Activated T-helper 1 cell treated with anti-CD3 and anti-CD28 coated beads, Interleukin-12 subunit alpha, Interleukin-12 subunit beta, Interleukin-2, Interleukin-4 antibody, amounts not matched to agents 30 ng/mL and 10 ng/mL and 1 ng/mL, durations not matched to agents 14 hours and 24 hours and 36 hours (primary cell): ENCODE results near the gene HPX. TPM values are rescaled to one million over a fixed set of nuclear protein-coding genes. Genes with fewer than 3 reads are reported as not detected.
A peak's percentile ranks its signal among the peaks of the same experiment; 100 is the strongest.
"Not testable (repeated sequence)": the region's sequence is repeated elsewhere in the genome, so short reads cannot be mapped to it uniquely, and the experiment has no call there.

Experiments used
- DNase-seq: peaks from one replicate; pipeline ENCODE4 v3.0.0; 2021; ENCODE audit warnings: low spot score
- H3K27ac Mint-ChIP-seq: one replicate; pipeline ENCODE4 v1.8.0; 2021; ENCODE audit warnings: mild to moderate bottlenecking, mixed read lengths
- H3K27me3 Mint-ChIP-seq: one replicate; pipeline ENCODE4 v1.8.0; 2022; ENCODE audit warnings: mild to moderate bottlenecking, moderate library complexity, mixed read lengths; ENCODE audit not compliant: insufficient read depth
- H3K36me3 Mint-ChIP-seq: one replicate; pipeline ENCODE4 v1.8.0; 2021; ENCODE audit warnings: low read depth, mixed read lengths
- H3K4me1 Mint-ChIP-seq: one replicate; pipeline ENCODE4 v1.8.0; 2021; ENCODE audit warnings: low read depth, mixed read lengths
- H3K4me3 Mint-ChIP-seq: one replicate; pipeline ENCODE4 v1.8.0; 2021; ENCODE audit warnings: mild to moderate bottlenecking, moderate library complexity, mixed read lengths
- H3K9me3 Mint-ChIP-seq: one replicate; pipeline ENCODE4 v1.8.0; 2021; ENCODE audit warnings: mixed read lengths
- intact Hi-C: fragments of 100-400 bp; cut with micrococcal nuclease; formaldehyde crosslinking; loops from one replicate; pipeline ENCODE4 v1.15.1; 2024
- total RNA-seq: library from RNA; stranded (reverse); gene quantifications from 2 replicates; pipeline ENCODE4 v1.2.3, GENCODE V29; 2022

The HPX gene
- total RNA-seq, 1 donor from 2014 or later = not detected

DNA sequence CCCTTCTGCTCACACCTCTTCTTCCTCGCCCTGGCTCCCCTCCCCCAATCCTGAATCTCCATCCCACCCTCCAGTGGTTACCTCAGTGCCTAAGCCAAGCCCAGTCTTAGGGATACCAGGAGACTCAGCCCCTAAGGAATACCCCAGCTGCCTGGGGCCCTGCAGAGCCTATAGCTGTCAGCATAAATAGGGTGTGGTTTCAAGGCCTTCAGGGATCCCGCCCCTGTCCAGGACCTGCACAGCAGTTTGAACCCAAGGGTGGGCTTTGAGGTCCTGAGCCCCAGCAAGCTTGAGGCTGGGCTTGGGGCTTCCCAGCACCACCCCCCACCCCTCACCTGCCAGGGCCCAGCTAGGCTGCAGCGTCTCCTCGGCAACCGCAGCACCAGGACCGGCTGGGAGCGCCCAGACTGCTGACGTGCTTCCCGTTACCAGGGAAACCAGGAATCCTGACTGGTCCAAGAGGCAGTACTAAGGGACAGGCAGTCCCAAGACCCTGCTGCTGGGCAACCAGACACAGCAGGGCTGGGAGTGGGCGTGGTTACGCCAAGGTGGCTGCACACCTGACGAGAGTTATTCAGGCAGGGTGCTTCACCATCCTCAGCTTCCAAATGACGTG is 35.6 kb downstream of the HPX start:
- intact Hi-C loops = no loop called here
- no peaks in the 10 kb centered on the region for H3K27me3 Mint-ChIP-seq
- no peaks in the 10 kb centered on the region for H3K9me3 Mint-ChIP-seq
- peaks cover 12% of the 10 kb centered on the region for H3K36me3 Mint-ChIP-seq
- H3K4me3 Mint-ChIP-seq = no peak overlapping the region
- H3K27ac Mint-ChIP-seq = no peak overlapping the region
- H3K4me1 Mint-ChIP-seq = peaks cover 59% of the 10 kb centered on the region
- DNase-seq = no peak

DNA sequence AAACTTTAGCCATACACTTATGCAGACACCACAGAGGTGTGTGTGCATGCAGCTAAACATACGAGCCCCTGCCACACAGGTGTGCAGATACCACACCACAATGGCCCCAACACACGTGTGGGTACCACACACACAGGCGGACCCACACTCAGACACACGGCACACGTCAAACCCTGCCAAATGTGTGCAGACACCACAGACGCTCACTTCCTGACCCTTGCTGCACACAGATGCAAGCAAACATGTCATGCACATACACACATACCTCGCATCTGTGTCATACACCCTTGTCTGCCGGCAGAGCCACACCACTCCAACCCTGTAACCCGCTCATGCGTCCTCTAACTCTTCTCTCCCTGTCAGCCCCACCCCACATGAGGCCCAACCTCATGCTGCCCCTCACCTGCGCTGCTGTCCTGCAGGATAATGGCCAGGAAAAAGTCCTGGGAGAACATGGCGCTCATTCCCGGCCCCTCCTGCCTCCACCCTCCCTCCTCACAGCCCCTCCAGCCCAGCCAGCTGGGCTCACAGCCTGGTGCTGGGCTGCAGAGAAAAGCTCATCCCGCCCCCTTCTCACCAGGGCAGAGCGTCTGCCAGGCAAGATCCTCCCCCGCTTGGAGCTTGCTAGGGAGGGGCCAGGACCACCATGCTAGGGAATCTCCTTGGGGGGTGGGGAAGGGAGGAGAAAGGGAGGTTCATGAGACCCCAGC is 36.3 kb downstream of the HPX start:
- no peak overlapping the region for H3K4me3 Mint-ChIP-seq
- H3K36me3 Mint-ChIP-seq = peaks cover 8% of the 10 kb centered on the region
- H3K27ac Mint-ChIP-seq = no peak overlapping the region
- intact Hi-C loops = loop anchor here (5.0 kb wide), 1 partner anchor 33 kb away; no protein-coding TSS in a partner anchor
- peaks cover 59% of the 10 kb centered on the region for H3K4me1 Mint-ChIP-seq
- no peak for DNase-seq
- no peaks in the 10 kb centered on the region for H3K27me3 Mint-ChIP-seq
- no peaks in the 10 kb centered on the region for H3K9me3 Mint-ChIP-seq

DNA sequence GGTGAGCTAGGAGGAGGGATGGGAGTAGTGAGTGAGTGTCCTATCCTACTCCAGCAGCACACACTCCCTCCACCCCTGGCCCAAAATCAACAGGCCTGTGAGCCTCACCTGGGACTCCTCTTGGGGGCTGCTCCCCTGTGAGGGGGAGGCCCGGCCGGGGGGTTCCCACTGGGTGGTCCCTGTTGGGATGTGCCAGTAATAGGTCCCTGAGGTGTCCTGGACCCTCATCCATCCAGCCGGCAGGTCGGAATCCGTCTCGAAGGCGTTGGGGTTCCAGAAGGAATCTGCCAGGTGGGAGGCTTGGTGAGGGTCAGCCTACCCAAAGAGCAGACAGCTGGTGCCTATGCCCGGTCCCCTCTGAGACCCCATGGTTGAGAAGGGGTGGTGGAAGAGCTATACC is 37.2 kb downstream of the HPX start:
- Mint-ChIP-seq H3K36me3 (peaks cover 16% of the 10 kb centered on the region), H3K9me3 (no peaks in the 10 kb centered on the region), H3K27ac (peak overlapping the region; percentile 78), H3K4me1 (peaks cover 64% of the 10 kb centered on the region), H3K27me3 (no peaks in the 10 kb centered on the region), H3K4me3 (no peak overlapping the region)
- intact Hi-C loops = loop anchor here (2.0 to 5.0 kb wide), 3 partner anchors 15 to 1583 kb away; partner anchors contain the start of genes APBB1 and EIF3F
- no peak for DNase-seq

DNA sequence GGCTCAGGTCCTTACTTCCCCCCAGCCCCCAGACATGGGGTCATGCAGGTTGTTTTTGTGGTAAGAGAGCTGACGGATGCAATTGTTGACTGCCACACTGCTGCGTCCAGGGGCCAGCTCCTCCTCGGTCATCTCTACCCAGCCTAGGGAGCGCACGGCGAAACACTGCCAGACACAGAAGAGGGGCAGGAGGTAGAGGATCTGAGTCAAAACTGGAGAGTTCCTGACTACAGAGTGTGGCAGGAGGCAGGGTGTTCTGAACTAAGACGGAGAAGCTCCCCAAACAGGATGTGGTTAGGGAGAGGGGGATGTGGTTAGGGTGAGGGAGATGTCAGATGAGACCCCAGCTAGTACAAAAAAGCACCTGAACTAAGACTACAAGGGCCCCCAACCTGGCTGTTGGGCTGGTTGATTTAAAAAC is 38.2 kb downstream of the HPX start:
- DNase-seq = peak; percentile 79
- Mint-ChIP-seq H3K9me3 (no peaks in the 10 kb centered on the region), H3K27me3 (no peaks in the 10 kb centered on the region), H3K4me3 (peak overlapping the region; percentile 80), H3K27ac (peak overlapping the region; percentile 78), H3K36me3 (peaks cover 22% of the 10 kb centered on the region), H3K4me1 (peaks cover 58% of the 10 kb centered on the region)
- intact Hi-C loops = loop anchor here (1.0 to 5.0 kb wide), 6 partner anchors 11 to 1584 kb away; partner anchors contain the start of genes APBB1, EIF3F, MRPL17 and SMPD1

DNA sequence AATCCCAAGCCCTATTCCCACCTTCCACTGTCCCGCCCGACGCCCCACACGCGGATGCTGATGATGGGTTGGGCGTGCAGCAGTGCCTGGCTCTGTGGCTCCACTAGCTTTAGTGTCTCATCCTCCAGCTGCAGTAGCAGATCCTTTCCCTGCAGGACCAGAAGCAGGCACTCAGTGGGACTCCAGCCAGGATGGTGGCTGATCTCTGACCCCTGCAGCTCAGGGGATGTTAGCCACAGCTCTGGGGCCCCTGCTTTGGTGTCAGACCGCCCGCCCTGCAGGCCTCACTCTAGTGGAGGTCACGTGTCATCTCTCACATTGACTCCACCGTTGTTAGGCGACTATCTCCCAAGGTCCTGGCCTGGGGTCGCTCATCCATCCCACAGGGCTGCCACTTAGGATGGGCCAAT is 38.7 kb downstream of the HPX start:
- intact Hi-C loops = loop anchor here (1.0 to 5.0 kb wide), 6 partner anchors 11 to 1585 kb away; partner anchors contain the start of genes APBB1, EIF3F, MRPL17 and SMPD1
- peak overlapping the region; percentile 80 for H3K4me3 Mint-ChIP-seq
- peak overlapping the region; percentile 78 for H3K27ac Mint-ChIP-seq
- H3K9me3 Mint-ChIP-seq = no peaks in the 10 kb centered on the region
- no peaks in the 10 kb centered on the region for H3K27me3 Mint-ChIP-seq
- peaks cover 25% of the 10 kb centered on the region for H3K36me3 Mint-ChIP-seq
- no peak for DNase-seq
- peaks cover 55% of the 10 kb centered on the region for H3K4me1 Mint-ChIP-seq

DNA sequence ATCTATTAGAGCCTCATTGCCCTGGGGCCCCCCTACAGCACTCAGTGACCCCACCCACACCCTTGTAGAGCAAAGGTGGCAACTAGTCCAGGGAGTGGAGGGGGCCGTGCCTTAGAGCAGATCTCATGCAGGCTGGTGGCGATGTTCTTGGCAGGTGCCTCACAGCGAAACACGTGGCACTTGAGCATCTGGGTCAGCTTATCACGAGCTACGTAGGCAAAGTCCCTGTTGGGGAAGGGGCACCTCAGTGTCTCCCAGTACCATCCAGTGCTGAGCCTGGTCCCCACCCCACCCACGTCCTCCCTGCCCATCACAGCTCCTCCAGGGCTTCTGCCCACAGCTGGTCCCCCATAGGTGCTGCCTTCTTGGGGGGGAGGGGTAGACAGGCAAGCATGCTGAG is 39.3 kb downstream of the HPX start:
- Mint-ChIP-seq H3K9me3 (no peaks in the 10 kb centered on the region), H3K27ac (no peak overlapping the region), H3K36me3 (peaks cover 28% of the 10 kb centered on the region), H3K4me3 (no peak overlapping the region), H3K27me3 (no peaks in the 10 kb centered on the region), H3K4me1 (peaks cover 55% of the 10 kb centered on the region)
- intact Hi-C loops = loop anchor here (5.0 kb wide), 1 partner anchor 36 kb away; no protein-coding TSS in a partner anchor
- DNase-seq = no peak

DNA sequence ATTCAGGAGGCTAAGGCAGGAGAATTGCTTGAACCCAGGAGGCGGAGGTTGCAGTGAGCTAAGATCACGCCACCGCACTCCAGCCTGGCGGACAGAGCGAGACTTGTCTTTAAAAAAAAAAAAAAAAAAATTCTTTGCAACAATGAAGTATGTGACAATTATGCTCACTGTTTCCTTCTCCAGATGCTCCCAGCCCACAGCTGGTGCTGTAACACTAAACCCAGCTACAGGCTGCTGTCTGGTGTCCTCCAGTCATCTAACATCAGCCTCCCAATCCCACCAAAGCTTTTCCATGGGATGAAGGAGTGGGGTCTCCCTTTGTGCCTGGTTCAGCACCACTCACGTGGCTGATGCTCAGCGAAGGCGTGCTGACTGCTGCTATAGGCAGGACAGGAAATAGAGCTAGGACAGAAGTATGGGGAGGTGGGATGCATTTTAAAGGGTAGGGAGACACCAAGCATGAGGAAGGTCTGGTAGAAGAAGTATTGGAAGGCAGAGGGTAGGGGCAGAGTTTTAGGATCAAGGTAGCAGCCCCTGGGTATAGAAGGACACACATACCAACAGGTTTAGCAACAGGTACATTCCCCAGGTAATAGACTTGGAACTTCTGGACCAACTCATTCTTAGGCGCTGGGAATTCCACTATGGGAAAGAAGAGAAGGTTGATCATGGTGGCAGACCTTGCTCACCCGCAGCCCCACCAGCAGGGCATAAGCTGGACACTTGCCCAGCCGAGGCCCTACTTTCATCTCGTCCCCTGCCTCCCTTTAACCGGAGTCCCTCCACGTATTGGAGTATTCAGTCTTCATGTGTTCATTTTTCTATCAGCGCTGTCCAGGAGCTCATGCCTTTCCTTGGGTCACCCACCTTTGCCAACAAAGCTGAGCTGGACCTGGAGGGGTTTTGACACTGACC is 40.1 kb downstream of the HPX start:
- intact Hi-C loops = loop anchor here (5.0 kb wide), 1 partner anchor 37 kb away; no protein-coding TSS in a partner anchor
- H3K4me3 Mint-ChIP-seq = no peak overlapping the region
- H3K36me3 Mint-ChIP-seq = peaks cover 32% of the 10 kb centered on the region
- no peak overlapping the region for H3K27ac Mint-ChIP-seq
- H3K27me3 Mint-ChIP-seq = no peaks in the 10 kb centered on the region
- no peak for DNase-seq
- H3K4me1 Mint-ChIP-seq = peaks cover 51% of the 10 kb centered on the region
- H3K9me3 Mint-ChIP-seq = no peaks in the 10 kb centered on the region

DNA sequence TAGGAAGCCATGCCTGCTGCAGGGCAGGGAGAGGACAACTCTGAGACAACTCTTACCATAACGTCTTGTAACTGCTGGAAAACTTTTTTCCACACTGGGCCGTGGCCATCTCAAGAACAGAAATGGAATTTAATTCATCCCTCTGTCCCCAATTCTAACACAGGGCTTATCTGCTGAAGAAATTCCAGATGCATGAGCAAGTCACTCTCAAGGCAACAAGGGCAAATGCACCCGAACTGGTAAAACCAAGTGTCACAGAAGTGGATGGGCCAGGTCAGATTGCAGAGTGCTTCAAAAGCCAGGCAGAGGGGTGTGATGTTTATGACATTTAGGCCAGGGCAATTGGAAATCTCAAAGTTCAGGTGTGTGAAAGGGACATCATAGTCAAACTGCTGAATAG is 43.2 kb downstream of the HPX start:
- intact Hi-C loops = no loop called here
- Mint-ChIP-seq H3K9me3 (no peaks in the 10 kb centered on the region), H3K4me1 (peaks cover 30% of the 10 kb centered on the region), H3K4me3 (no peak overlapping the region), H3K27me3 (no peaks in the 10 kb centered on the region), H3K36me3 (peaks cover 41% of the 10 kb centered on the region), H3K27ac (no peak overlapping the region)
- DNase-seq = no peak

DNA sequence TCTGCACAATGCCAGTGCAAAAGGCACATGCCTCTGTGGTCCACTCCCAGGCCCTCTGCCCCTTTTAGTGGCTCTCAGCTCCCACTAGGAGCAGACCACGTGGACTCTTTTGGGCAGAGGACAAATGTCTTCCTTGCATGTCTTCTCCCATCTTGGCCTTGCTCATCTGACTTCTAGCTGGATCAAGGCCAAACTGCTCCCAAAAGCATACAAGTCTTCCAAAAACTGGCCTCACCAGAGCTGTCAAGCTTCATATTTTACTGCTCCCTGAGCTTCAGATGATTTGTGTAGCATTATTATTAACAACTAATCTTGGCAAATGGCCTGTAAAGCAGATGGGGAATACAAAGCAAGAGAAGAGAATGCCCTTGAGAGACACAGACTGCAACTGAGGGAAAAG is 43.6 kb downstream of the HPX start:
- Mint-ChIP-seq H3K27me3 (no peaks in the 10 kb centered on the region), H3K27ac (no peak overlapping the region), H3K36me3 (peaks cover 41% of the 10 kb centered on the region), H3K4me1 (peaks cover 25% of the 10 kb centered on the region), H3K9me3 (no peaks in the 10 kb centered on the region), H3K4me3 (no peak overlapping the region)
- intact Hi-C loops = no loop called here
- DNase-seq = no peak

DNA sequence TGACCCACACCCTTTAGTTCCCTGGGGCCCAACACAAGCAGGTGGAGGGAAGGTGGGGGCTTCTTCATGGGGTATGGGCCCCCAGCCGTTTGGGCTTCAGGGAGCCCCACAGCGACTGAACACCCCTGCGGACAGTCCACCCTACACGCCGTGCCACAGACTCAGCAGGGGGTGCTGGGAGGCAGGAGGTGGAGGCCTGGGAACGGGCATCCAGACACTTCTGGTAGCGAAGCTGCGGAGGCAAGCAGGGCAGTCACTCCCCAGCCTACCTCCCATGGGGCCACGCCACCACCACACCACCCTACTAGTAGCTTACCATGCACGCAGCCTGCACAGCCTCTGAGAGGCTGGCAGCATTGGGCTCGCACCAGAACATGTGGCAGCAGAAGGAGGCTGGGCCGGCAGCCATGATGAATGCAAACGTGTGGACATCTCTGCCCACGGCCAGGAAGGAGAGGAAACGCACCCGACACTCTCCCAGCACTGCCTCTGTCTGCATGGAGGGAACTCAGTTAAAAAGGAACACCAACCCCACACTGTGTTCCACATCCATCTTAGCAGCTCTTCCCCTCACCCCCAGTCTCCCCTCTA is 45.2 kb downstream of the HPX start:
- Mint-ChIP-seq H3K27me3 (no peaks in the 10 kb centered on the region), H3K36me3 (peaks cover 40% of the 10 kb centered on the region), H3K9me3 (no peaks in the 10 kb centered on the region), H3K4me3 (no peak overlapping the region), H3K4me1 (peaks cover 23% of the 10 kb centered on the region), H3K27ac (no peak overlapping the region)
- DNase-seq = no peak
- intact Hi-C loops = no loop called here

DNA sequence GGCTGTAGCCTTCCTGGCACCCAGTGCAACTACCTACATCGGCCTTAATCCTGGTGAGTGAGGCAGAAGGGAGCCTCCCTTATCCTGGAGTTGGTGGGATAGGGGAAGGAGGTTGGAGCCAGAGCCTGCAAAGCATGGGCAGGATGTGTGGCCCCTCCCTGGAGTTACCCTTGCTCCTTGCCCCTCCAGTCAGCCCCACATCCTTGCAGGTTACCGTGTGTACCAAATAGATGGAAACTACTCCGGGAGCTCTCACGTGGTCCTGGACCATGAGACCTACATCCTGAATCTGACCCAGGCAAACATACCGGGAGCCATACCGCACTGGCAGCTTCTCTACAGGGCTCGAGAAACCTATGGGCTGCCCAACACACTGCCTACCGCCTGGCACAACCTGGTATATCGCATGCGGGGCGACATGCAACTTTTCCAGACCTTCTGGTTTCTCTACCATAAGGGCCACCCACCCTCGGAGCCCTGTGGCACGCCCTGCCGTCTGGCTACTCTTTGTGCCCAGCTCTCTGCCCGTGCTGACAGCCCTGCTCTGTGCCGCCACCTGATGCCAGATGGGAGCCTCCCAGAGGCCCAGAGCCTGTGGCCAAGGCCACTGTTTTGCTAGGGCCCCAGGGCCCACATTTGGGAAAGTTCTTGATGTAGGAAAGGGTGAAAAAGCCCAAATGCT is 46.7 kb downstream of the HPX start:
- H3K27me3 Mint-ChIP-seq = no peaks in the 10 kb centered on the region
- intact Hi-C loops = no loop called here
- DNase-seq = no peak

DNA sequence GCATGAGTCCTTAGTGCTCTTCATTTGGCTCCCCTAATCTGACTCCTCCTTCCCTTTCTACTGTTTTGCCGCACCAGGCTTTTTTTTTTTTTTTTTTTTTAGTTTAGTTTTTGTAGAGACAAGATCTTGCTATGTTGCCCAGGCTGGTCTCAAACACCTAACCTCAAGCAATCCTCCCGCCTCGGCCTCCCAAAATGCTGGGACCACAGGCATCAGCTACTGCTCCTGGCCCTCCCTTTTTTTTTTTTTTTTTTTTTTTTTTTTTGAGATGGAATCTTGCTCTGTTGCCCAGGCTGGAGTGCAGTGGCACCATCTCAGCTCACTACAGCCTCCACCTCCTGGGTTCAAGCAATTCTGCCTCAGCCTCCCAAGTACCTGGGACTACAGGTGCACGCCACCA is 48.5 kb downstream of the HPX start:
- DNase-seq, intact Hi-C loops, H3K9me3 Mint-ChIP-seq, H3K27ac Mint-ChIP-seq, H3K27me3 Mint-ChIP-seq: not testable (repeated sequence)
- H3K4me3 Mint-ChIP-seq = peak overlapping the region; percentile 48
- H3K4me1 Mint-ChIP-seq = peaks cover 30% of the 10 kb centered on the region
- H3K36me3 Mint-ChIP-seq = peaks cover 20% of the 10 kb centered on the region

More for the DNA sequence above, 46.7 kb downstream of the HPX start:
- H3K4me1 Mint-ChIP-seq = peaks cover 32% of the 10 kb centered on the region
- H3K4me3 Mint-ChIP-seq = no peak overlapping the region
- H3K27ac Mint-ChIP-seq = no peak overlapping the region
- H3K9me3 Mint-ChIP-seq = no peaks in the 10 kb centered on the region
- H3K36me3 Mint-ChIP-seq = peaks cover 34% of the 10 kb centered on the region
